Inflammatory macrophage (primary cell): ENCODE data around the gene DNAH2.

Experiments
- DNase-seq, 2 donors: peaks; one replicate each; pipeline ENCODE4 v3.0.0-alpha.2; 2020 to 2022

DNAH2 gene

GRCh38 chr17:7881276-7882054 lies 163.9 kb downstream of the DNAH2 start:
- DNase-seq: no peak

DNA sequence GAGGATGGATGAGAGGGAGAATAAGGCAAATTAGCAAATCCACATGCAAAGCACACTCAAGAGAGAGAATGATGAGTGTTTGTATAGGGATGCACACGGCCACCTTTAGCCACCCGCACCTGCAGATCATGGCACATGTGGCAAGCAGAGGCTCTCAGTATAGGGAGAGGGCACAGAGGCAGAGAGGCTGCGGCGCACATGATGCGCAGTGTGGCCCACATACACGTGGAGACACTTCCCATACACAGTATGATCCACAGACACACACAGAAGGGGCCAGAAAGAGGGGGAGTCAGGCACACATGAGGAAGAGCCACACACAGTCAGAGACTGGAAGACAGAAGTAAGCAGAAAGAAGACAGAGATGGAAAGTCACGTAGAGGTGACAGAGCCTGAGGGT lies 164.5 kb downstream of the DNAH2 start:
- no peak for DNase-seq

- no peak for DNase-seq
These were observed 165.1 kb downstream of the DNAH2 start for GRCh38 chr17:7882629-7883028.
